GM18951 (cell line): ENCODE results near the gene SETD9.

Experiments used
- POLR2A ChIP-seq: IDR thresholded peaks from 4 replicates; pipeline ENCODE4 v1.6.1; 2011; ENCODE audit warnings: mild to moderate bottlenecking; ENCODE audit not compliant: insufficient read length, insufficient read depth; ENCODE audit errors: extremely low read depth
- in situ Hi-C: fragments of 300-500 bp; cut with MboI; formaldehyde crosslinking; loops from one replicate; pipeline ENCODE4 v1.12.0; 2022; ENCODE audit warnings: low sequenced_read_pairs, mixed read lengths, inconsistent platforms; ENCODE audit not compliant: unreplicated experiment

The SETD9 gene

GRCh38 chr5:56951126-56951945, 41.9 kb downstream of the SETD9 start:
- in situ Hi-C loops, result no loop called here
- no peak for TF ChIP-seq POLR2A

DNA sequence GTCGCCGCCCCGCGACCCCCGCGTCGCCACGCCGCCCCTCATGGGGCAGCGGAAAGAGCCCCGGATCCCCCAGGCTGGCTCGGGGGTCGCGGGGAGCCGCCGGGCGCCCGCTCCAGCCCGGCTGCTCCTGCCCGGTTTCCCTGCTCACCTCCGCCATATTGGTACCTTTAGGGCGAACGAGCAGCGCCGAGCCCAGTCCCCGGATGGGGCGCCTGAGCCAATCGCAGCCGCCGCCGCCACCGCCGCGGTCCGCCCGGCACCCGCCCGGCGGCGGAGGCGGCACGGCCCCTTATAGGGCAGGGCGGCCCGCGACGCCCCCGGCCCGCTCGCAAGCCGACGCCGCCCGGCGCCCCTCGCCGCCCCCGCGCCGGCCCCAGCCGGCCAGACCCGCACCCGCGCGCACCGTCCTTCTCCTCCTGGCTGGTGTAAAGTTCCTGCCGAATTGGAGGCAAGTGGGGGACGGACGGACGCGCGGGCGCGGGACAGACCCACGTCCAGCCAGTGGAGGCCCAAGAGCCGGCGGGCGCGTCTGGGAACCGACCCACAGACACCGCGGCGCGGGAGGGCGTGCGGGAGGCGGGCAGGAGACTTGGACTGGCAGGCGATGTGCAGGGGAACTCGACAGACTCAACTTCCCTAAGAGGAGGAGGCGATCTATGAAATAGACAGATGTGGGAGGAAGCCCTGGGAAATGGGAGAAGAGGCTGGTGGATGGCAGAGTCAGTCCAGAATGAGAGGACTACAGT, 42.7 kb downstream of the SETD9 start, which contains the start of gene MIER3:
Gene MIER3, minus strand, starts transcription at position 178 of the 746 bp plus-strand sequence. Its CDS starts 21 bp downstream, at position 157.
- in situ Hi-C loops, result no loop called here
- peak; percentile 76 for TF ChIP-seq POLR2A

GRCh38 chr5:56954262-56954661, 44.9 kb downstream of the SETD9 start:
- in situ Hi-C loops, result no loop called here
- no peak for TF ChIP-seq POLR2A

DNA sequence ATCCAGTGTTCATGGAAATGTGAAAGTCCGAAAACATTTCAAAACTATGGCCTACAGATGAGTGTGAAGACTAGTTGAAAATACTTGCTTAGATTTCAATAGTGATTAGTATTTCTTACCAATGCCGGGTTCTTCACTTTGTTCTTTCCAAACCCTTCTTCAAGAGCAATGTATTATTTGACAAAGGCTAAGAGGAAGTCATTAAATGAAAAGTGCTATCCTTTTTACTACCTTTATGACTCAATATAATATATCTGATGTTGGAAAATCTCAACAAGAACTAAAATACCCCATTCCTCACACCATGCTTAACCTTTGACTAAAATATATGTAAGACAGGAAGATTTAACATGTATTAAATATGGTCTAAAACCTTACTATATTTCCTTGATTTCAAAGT, 49.2 kb downstream of the SETD9 start:
- TF ChIP-seq POLR2A, result no peak
- in situ Hi-C loops, result no loop called here

DNA sequence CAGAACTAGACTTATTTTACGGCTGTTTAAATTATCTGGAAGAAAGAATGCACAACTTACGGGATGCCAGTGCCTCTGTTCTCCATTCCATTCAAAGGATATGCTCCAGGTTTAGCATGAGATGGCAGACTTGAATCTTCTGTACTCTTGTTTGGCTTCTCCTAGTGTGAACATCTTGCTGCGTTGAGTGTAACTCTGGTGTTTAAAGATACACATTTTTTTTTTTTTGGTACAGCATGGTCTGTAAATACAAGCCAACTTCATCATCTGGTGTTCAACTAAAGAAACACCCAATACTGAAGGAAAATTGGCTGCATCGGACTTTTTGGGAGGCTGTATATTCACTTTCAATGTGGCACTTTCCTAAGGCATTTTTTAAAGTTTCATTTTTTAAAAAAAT, 49.9 kb downstream of the SETD9 start:
- TF ChIP-seq POLR2A, result no peak
- in situ Hi-C loops, result no loop called here

DNA sequence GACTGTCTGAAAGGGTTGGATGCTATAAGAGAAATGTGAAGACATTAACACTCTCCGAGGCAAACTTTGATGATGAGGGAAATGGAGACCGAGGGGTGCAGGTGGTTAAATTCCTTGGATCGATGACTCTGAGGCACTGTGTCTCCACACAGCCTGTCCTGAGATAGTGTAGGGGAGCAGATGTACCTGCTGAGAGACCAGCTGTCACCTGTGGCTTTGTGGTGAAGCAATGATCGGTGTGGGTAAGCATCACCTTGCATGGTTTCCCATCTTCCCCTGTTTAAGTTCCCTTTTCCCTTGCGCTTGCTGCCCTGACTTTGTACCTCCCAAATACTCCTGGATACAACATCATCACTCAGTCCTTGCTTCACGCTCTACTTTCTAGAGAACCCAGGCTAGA, 52.4 kb downstream of the SETD9 start:
- TF ChIP-seq POLR2A, result no peak
- in situ Hi-C loops, result no loop called here

DNA sequence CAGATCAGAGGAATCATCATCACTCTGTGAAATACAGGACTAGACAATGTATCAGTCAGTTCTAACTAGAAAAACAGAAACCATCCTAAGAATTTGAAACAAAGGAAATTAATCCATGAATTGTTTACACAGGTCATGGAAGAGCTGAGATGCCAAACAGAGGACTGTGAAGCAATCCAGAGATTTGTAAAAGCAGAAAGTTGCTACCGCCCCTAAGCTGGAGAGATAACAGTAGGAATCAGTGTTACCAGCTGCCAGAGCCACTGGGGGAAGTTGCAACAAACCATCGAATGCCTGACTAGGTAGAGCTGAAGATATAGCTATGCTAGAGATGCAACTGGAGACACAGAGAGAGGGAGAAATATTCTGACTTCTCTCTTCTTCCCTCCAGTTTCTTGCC, 52.9 kb downstream of the SETD9 start:
- in situ Hi-C loops, result no loop called here
- no peak for TF ChIP-seq POLR2A

- in situ Hi-C loops, result no loop called here
These were observed 53.9 kb downstream of the SETD9 start for GRCh38 chr5:56963246-56963645.

DNA sequence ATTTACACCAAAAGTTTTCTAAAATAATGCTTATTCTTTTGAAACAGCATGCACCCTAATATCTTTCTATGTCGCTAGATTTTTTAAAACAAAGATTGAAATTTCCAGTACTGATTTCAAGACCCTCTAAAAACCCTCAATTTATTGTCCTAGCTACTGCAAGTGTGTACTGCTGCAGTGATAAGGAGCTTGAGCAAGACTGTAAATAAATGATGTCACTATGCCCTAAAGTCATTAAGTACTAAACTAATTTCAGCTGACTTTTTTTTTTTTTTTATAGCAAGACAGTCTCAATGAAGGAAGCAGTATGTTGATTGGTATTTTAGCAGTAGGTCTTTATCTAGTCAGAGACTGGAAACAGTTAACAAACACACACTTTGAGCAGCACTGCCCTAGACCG, 54.8 kb downstream of the SETD9 start:
- in situ Hi-C loops, result no loop called here
- no peak for TF ChIP-seq POLR2A

More at GRCh38 chr5:56963246-56963645, 53.9 kb downstream of the SETD9 start:
- TF ChIP-seq POLR2A, result no peak
